ENCODE measurements around the gene NIPBL. TPM values are rescaled to one million over a fixed set of nuclear protein-coding genes. Genes with fewer than 3 reads are reported as not detected.

The NIPBL gene
- total and polyA plus RNA-seq, 10 of the 15 experiments (the other 5 are each of a cell fraction or from before 2014, with no cell fraction given): 10.4 to 50.4 (median 20.2) TPM

- CTCF ChIA-PET: interaction anchor here (0.6 kb wide), 1 partner anchor 98 kb away, joined by 5 read pairs; no protein-coding TSS in a partner anchor
Observed at GRCh38 chr5:37037840-37038239, 161.3 kb downstream of the NIPBL start.

GRCh38 chr5:37039824-37040223, 163.3 kb downstream of the NIPBL start:
- ChIA-PET POLR2A (no interaction called here), CTCF (interaction anchor here (0.8 to 1.0 kb wide), 2 partner anchors 308 to 340 kb away, joined by 3 read pairs; partner anchors contain the start of gene WDR70), SMC1A (ENCODE audit: uncharacterized antibody, unreplicated experiment) (interaction anchor here (1.0 to 2.6 kb wide), 3 partner anchors 14 to 138 kb away, joined by 3 to 8 read pairs (median 7); no protein-coding TSS in a partner anchor), RAD21 (ENCODE audit: unreplicated experiment) (interaction anchor here (1.0 to 1.2 kb wide), 2 partner anchors 143 to 209 kb away, joined by 3 read pairs; no protein-coding TSS in a partner anchor)
- H3K4me3 ChIP-seq: no peak overlapping the region
- TF ChIP-seq SP1 (IDR thresholded peaks at IDR 0.05; ENCODE audit: low read depth, low read length) (no peak), SRF (IDR thresholded peaks at IDR 0.05; ENCODE audit: low read depth in 2 of 2, low read length in 2 of 2) (no peak), PKNOX1 (IDR thresholded peaks at IDR 0.05) (no peak), RCOR1 (conservative IDR thresholded peaks at IDR 0.05; ENCODE audit: low read depth, low read length) (no peak), CTCF (IDR thresholded peaks at IDR 0.05 in 2 of 3, conservative IDR thresholded peaks at IDR 0.05 in 1 of 3; ENCODE audit: control insufficient read depth in 2 of 3, extremely low read depth in 1 of 3, insufficient read depth in 1 of 3, low read depth in 3 of 3, low read length in 3 of 3) (no peak)
- no peaks in the 10 kb centered on the region for H3K27me3 ChIP-seq (replicated peaks in 1 of 2; ENCODE audit: control insufficient read depth in 2 of 2, insufficient read depth in 2 of 2, low read length in 1 of 2)
- intact Hi-C loops (cut with micrococcal nuclease; ENCODE audit: unreplicated experiment): loop anchor here (10.0 kb wide), 1 partner anchor 275 kb away; no protein-coding TSS in a partner anchor
- H3K9me3 ChIP-seq (replicated peaks; ENCODE audit: control insufficient read depth, insufficient read depth, low read length): no peaks in the 10 kb centered on the region
- no peak overlapping the region for H3K4me2 ChIP-seq (ENCODE audit: control insufficient read depth, insufficient read depth)
- H3K9ac ChIP-seq (ENCODE audit: control insufficient read depth, insufficient read depth, low read length): no peak overlapping the region
- DNase-seq (ENCODE audit: low read depth, low spot score) (no peak), ATAC-seq (no peak), FAIRE-seq (peak; percentile 49)
- H2AFZ ChIP-seq (ENCODE audit: control insufficient read depth, low read depth, low read length): no peak overlapping the region
- no TSS peak for BruUV-seq (replicated peaks)
- no peaks in the 10 kb centered on the region for H3K4me1 ChIP-seq (ENCODE audit: control insufficient read depth, insufficient read depth, low read length)
- no peak overlapping the region for H3K27ac ChIP-seq (ENCODE audit: control insufficient read depth, insufficient read depth)
- no peaks in the 10 kb centered on the region for H4K20me1 ChIP-seq (ENCODE audit: control insufficient read depth, insufficient read depth)
- peaks cover 0 to 2% of the 10 kb centered on the region in 2 experiments; a peak in 3 of 4 replicates for H3K36me3 ChIP-seq (ENCODE audit: control insufficient read depth in 2 of 2, insufficient read depth in 2 of 2, low read length in 1 of 2)
- WGBS (ENCODE audit: insufficient coverage, insufficient replicate concordance, low lambda C conversion rate, missing lambda C conversion rate): 46% methylated on average over 1 of the region's 1 CpG
- in situ Hi-C loops (cut with MboI): no loop called here
- H3K79me2 ChIP-seq (ENCODE audit: control insufficient read depth, insufficient read depth, low read length): no peaks in the 10 kb centered on the region

More at GRCh38 chr5:37037840-37038239, 161.3 kb downstream of the NIPBL start:
- RAD21 ChIA-PET (ENCODE audit: unreplicated experiment): no interaction called here
- POLR2A ChIA-PET: interaction anchor here (0.6 to 0.8 kb wide), 2 partner anchors 12 to 162 kb away, joined by 4 to 6 read pairs; no protein-coding TSS in a partner anchor
- no peak for FAIRE-seq
- Histone ChIP-seq H3K9me3 (replicated peaks; ENCODE audit: control insufficient read depth, insufficient read depth, low read length) (no peaks in the 10 kb centered on the region), H4K20me1 (ENCODE audit: control insufficient read depth, insufficient read depth) (no peaks in the 10 kb centered on the region), H3K4me3 (no peak overlapping the region), H3K4me2 (ENCODE audit: control insufficient read depth, insufficient read depth) (no peak overlapping the region), H2AFZ (ENCODE audit: control insufficient read depth, low read depth, low read length) (no peak overlapping the region), H3K79me2 (ENCODE audit: control insufficient read depth, insufficient read depth, low read length) (no peaks in the 10 kb centered on the region), H3K9ac (ENCODE audit: control insufficient read depth, insufficient read depth, low read length) (no peak overlapping the region), H3K4me1 (ENCODE audit: control insufficient read depth, insufficient read depth, low read length) (no peaks in the 10 kb centered on the region), H3K27me3 (replicated peaks in 1 of 2; ENCODE audit: control insufficient read depth in 2 of 2, insufficient read depth in 2 of 2, low read length in 1 of 2) (no peaks in the 10 kb centered on the region), H3K36me3 (ENCODE audit: control insufficient read depth in 2 of 2, insufficient read depth in 2 of 2, low read length in 1 of 2) (peaks cover 0 to 2% of the 10 kb centered on the region in 2 experiments; a peak in 3 of 4 replicates), H3K27ac (ENCODE audit: control insufficient read depth, insufficient read depth) (no peak overlapping the region)
- intact Hi-C loops (cut with micrococcal nuclease; ENCODE audit: unreplicated experiment): no loop called here
- in situ Hi-C loops (cut with MboI): no loop called here
- no peak for TF ChIP-seq IKZF1 (conservative IDR thresholded peaks at IDR 0.05)
- WGBS (ENCODE audit: insufficient coverage, insufficient replicate concordance, low lambda C conversion rate, missing lambda C conversion rate): 97% methylated on average over 4 of the region's 5 CpGs
- no TSS peak for BruUV-seq (replicated peaks)
- no peak for DNase-seq (ENCODE audit: low read depth, low spot score)
- SMC1A ChIA-PET (ENCODE audit: uncharacterized antibody, unreplicated experiment): interaction anchor here (0.6 to 2.6 kb wide), 5 partner anchors 15 to 338 kb away, joined by 3 to 7 read pairs (median 3); no protein-coding TSS in a partner anchor
- ATAC-seq: no peak
